Caco-2 (cell line): Measurements from ENCODE around the gene TOP3B. TPM values are rescaled to one million over a fixed set of nuclear protein-coding genes. Genes with fewer than 3 reads are reported as not detected.

Experiments
- BruUV-seq: library from RNA; stranded (reverse); fragments of 400-500 nt; replicated peaks from 2 replicates; lab custom pipeline; 2021; lab: Mats Ljungman, UMichigan
- CTCF ChIA-PET: fragments of 300-600 bp; sonication (Branson Sonifier 250); formaldehyde crosslinking; loops from one replicate; lab custom pipeline; 2022; ENCODE audit warnings: antibody characterized with exemption; lab: Charles Lee
- POLR2A ChIA-PET: fragments of 300-600 bp; sonication (Branson Sonifier 250); formaldehyde crosslinking; loops from one replicate; lab custom pipeline; 2022; ENCODE audit warnings: antibody characterized with exemption; lab: Charles Lee
- DNase-seq, 2 experiments: peaks; one replicate each; pipeline versions ENCODE4 v3.0.0 to v3.0.0-alpha.2; 2020 to 2022
- H3K27me3 ChIP-seq: replicated peaks from 2 replicates; pipeline ENCODE4 v1.6.0; 2011; ENCODE audit warnings: low read length; ENCODE audit not compliant: control insufficient read depth, insufficient read depth
- H3K36me3 ChIP-seq: 2 replicates; pipeline ENCODE4 v1.5.1; 2011; ENCODE audit warnings: low read length; ENCODE audit not compliant: control insufficient read depth, insufficient read depth
- H3K4me1 ChIP-seq: fragments of 250-450 bp; sonication (Bioruptor Pico); 2 replicates; pipeline ENCODE4 v1.5.1; 2020; ENCODE audit warnings: mild to moderate bottlenecking
- H3K4me3 ChIP-seq: 2 replicates; pipeline ENCODE4 v1.5.1; 2011; ENCODE audit warnings: low read depth, mild to moderate bottlenecking, control low read depth, low read length
- H3K9me3 ChIP-seq: fragments of 250-450 bp; sonication (Bioruptor Pico); 2 replicates; pipeline ENCODE4 v1.5.1; 2020; ENCODE audit warnings: mild to moderate bottlenecking, moderate library complexity
- H3K27ac Mint-ChIP-seq: one replicate; pipeline ENCODE4 v1.8.0; 2022; ENCODE audit warnings: mixed read lengths; ENCODE audit not compliant: unreplicated experiment
- H3K27me3 Mint-ChIP-seq: one replicate; pipeline ENCODE4 v1.8.0; 2022; ENCODE audit warnings: mixed read lengths; ENCODE audit not compliant: insufficient read depth, unreplicated experiment
- H3K36me3 Mint-ChIP-seq: one replicate; pipeline ENCODE4 v1.8.0; 2022; ENCODE audit warnings: mild to moderate bottlenecking, mixed read lengths; ENCODE audit not compliant: insufficient read depth, unreplicated experiment
- H3K4me1 Mint-ChIP-seq: one replicate; pipeline ENCODE4 v1.8.0; 2022; ENCODE audit warnings: low read depth, mixed read lengths; ENCODE audit not compliant: unreplicated experiment
- H3K4me3 Mint-ChIP-seq: one replicate; pipeline ENCODE4 v1.8.0; 2022; ENCODE audit warnings: mild to moderate bottlenecking, moderate library complexity, mixed read lengths; ENCODE audit not compliant: unreplicated experiment
- H3K9me3 Mint-ChIP-seq: one replicate; pipeline ENCODE4 v1.8.0; 2022; ENCODE audit warnings: mixed read lengths; ENCODE audit not compliant: unreplicated experiment
- intact Hi-C: fragments of 100-400 bp; cut with micrococcal nuclease; formaldehyde crosslinking; loops from one replicate; pipeline ENCODE4 v1.10.0; 2022; ENCODE audit not compliant: unreplicated experiment
- total RNA-seq: library from RNA; stranded (reverse); gene quantifications from 2 replicates; pipeline ENCODE4 v1.2.3, GENCODE V29; 2022
- TF ChIP-seq, protein P1 (sequence below), 2 experiments: fragments of 200-600 bp in 1 of 2; IDR thresholded peaks; 1 replicate in 1 of 2; 2 replicates in 1 of 2; pipeline versions ENCODE4 v1.5.1 to v1.8.0; 2011 to 2022; ENCODE audit warnings: antibody characterized with exemption in 1 of 2, control low read depth in 1 of 2, inconsistent platforms in 1 of 2, low read depth in 1 of 2, low read length in 1 of 2, mild to moderate bottlenecking in 1 of 2, moderate library complexity in 1 of 2; ENCODE audit not compliant: insufficient read depth in 1 of 2, severe bottlenecking in 1 of 2, unreplicated experiment in 1 of 2

Gene TOP3B
- total RNA-seq, 1 experiment from 2014 or later: 63.7 TPM

DNA sequence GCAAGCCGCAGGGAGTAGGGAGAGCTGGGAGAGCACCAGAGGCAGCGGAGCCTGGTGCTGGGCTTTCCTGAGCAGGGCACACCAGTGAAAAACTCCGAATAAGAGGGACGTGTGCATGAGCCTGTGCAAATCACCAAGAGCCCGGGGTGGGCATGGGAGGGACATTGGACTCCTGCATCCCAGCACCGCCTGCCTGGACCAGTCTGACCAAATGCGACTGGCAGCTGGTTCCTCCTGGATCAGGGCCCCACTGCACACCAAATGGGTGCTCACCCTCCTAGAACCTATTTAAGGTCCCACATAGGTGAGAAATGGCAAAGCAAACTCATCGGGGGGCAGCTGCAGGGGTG, 33.0 kb downstream of the TOP3B start:
- Mint-ChIP-seq H3K4me1 (peaks cover 7% of the 10 kb centered on the region), H3K4me3 (no peak overlapping the region), H3K36me3 (peaks cover 6% of the 10 kb centered on the region), H3K9me3 (no peaks in the 10 kb centered on the region), H3K27ac (no peak overlapping the region), H3K27me3 (no peaks in the 10 kb centered on the region)
- Histone ChIP-seq H3K9me3 (no peaks in the 10 kb centered on the region), H3K4me1 (peaks cover 10% of the 10 kb centered on the region; the same call in 1 of the 2 replicates), H3K36me3 (no peaks in the 10 kb centered on the region), H3K4me3 (no peak overlapping the region), H3K27me3 (no peaks in the 10 kb centered on the region)
- intact Hi-C loops: no loop called here
- DNase-seq: no peak
- BruUV-seq: no TSS peak
- TF ChIP-seq, protein P1, sequence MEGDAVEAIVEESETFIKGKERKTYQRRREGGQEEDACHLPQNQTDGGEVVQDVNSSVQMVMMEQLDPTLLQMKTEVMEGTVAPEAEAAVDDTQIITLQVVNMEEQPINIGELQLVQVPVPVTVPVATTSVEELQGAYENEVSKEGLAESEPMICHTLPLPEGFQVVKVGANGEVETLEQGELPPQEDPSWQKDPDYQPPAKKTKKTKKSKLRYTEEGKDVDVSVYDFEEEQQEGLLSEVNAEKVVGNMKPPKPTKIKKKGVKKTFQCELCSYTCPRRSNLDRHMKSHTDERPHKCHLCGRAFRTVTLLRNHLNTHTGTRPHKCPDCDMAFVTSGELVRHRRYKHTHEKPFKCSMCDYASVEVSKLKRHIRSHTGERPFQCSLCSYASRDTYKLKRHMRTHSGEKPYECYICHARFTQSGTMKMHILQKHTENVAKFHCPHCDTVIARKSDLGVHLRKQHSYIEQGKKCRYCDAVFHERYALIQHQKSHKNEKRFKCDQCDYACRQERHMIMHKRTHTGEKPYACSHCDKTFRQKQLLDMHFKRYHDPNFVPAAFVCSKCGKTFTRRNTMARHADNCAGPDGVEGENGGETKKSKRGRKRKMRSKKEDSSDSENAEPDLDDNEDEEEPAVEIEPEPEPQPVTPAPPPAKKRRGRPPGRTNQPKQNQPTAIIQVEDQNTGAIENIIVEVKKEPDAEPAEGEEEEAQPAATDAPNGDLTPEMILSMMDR (IDR thresholded peaks at IDR 0.05; ENCODE audit: insufficient read depth in 1 of 2, low read depth in 1 of 2, low read length in 1 of 2, severe bottlenecking in 1 of 2, unreplicated experiment in 1 of 2): no peak
- ChIA-PET CTCF (interaction anchor here (3.9 kb wide), 1 partner anchor 12 kb away, joined by 19 read pairs; no protein-coding TSS in a partner anchor), POLR2A (no interaction called here)

DNA sequence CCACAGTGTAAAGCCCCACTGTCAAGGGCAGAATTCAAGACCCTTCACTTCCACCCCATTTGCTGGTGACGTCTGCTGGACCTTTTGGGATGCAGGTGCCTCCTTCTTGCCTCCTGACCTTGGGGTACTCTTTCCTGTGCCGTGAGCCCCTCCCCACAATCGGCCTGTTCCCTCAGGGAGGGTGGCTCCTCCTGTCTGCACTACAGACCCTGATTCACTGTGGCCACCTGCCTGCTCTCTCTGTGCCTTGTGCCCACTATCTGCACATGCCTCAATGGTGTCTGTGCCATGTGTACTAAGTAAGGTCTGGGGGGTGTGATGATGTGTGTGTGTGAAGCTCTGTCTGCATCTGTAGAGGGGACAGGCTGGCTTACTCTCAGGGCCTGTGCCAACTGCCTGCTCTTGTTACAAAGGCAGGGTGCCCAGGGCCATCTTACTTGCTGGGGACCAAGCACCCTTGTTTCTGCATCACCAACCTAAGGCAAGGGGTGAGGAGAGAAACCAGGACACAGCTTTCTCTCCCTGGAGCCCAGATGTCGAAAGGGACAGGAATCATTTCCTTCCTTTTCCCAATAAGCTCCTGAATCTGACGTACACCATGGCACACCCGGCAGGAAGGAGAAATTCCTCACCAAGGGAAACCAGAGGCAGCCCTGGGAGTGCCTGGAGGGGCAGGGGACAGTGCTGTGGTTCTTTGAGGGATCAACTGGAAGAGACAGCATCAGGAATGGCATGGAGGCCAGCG, 33.6 kb downstream of the TOP3B start:
- intact Hi-C loops: no loop called here
- H3K27ac Mint-ChIP-seq: no peak overlapping the region
- no peaks in the 10 kb centered on the region for H3K9me3 ChIP-seq
- BruUV-seq: no TSS peak
- peaks cover 7% of the 10 kb centered on the region for H3K4me1 Mint-ChIP-seq
- H3K36me3 Mint-ChIP-seq: peaks cover 6% of the 10 kb centered on the region
- no peaks in the 10 kb centered on the region for H3K36me3 ChIP-seq
- H3K9me3 Mint-ChIP-seq: no peaks in the 10 kb centered on the region
- H3K27me3 ChIP-seq: no peaks in the 10 kb centered on the region
- H3K4me3 ChIP-seq: no peak overlapping the region
- POLR2A ChIA-PET: no interaction called here
- H3K4me1 ChIP-seq: peaks cover 10% of the 10 kb centered on the region; the same call in 1 of the 2 replicates
- TF ChIP-seq, protein P1 (IDR thresholded peaks at IDR 0.05; ENCODE audit: insufficient read depth in 1 of 2, low read depth in 1 of 2, low read length in 1 of 2, severe bottlenecking in 1 of 2, unreplicated experiment in 1 of 2): no peak
- CTCF ChIA-PET: interaction anchor here (0.6 to 3.9 kb wide), 2 partner anchors 11 to 904 kb away, joined by 3 to 19 read pairs; no protein-coding TSS in a partner anchor
- H3K27me3 Mint-ChIP-seq: no peaks in the 10 kb centered on the region
- no peak for DNase-seq
- H3K4me3 Mint-ChIP-seq: no peak overlapping the region

DNA sequence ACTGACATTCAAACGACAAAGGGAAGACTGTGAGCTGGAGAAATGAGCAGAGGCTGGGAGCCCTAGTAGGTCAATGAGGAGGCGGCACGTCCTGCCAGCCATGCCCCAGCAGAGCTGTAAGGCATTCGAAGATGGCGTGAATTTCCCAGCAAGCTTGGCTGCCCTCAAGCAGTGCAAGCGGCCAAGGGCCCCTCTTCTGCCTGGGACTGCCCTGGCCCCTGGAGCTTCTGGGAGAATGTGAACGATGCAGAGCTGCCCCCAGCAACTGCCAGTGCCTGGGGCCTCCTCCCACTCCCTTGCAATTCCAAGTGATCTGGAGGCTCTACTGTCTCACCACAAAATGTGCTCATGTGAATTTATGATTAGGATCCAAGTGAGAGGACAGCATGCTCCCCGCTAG, 34.2 kb downstream of the TOP3B start:
- intact Hi-C loops: no loop called here
- Mint-ChIP-seq H3K27me3 (no peaks in the 10 kb centered on the region), H3K27ac (no peak overlapping the region), H3K4me1 (peaks cover 7% of the 10 kb centered on the region), H3K4me3 (no peak overlapping the region), H3K9me3 (no peaks in the 10 kb centered on the region), H3K36me3 (peaks cover 6% of the 10 kb centered on the region)
- peaks cover 10% of the 10 kb centered on the region; the same call in 1 of the 2 replicates for H3K4me1 ChIP-seq
- CTCF ChIA-PET: interaction anchor here (3.9 kb wide), 1 partner anchor 11 kb away, joined by 19 read pairs; no protein-coding TSS in a partner anchor
- H3K4me3 ChIP-seq: no peak overlapping the region
- TF ChIP-seq, protein P1 (IDR thresholded peaks at IDR 0.05; ENCODE audit: insufficient read depth in 1 of 2, low read depth in 1 of 2, low read length in 1 of 2, severe bottlenecking in 1 of 2, unreplicated experiment in 1 of 2): no peak
- H3K36me3 ChIP-seq: no peaks in the 10 kb centered on the region
- H3K9me3 ChIP-seq: no peaks in the 10 kb centered on the region
- H3K27me3 ChIP-seq: no peaks in the 10 kb centered on the region
- DNase-seq: no peak
- POLR2A ChIA-PET: interaction anchor here (0.6 kb wide), 1 partner anchor 33 kb away, joined by 6 read pairs; no protein-coding TSS in a partner anchor
- BruUV-seq: no TSS peak
